NCI-H2196 treated with DMSO at 0.1 percent for 48 hours (cell line): ENCODE measurements around the gene SENP7.
"Not testable (repeated sequence)": the region's sequence is repeated elsewhere in the genome, so short reads cannot be mapped to it uniquely, and the experiment has no call there.

Experiments used
- DNase-seq: peaks from one replicate; lab custom pipeline; 2025; ENCODE audit not compliant: unreplicated experiment; lab: John Stamatoyannopoulos, UW

The SENP7 gene

DNA sequence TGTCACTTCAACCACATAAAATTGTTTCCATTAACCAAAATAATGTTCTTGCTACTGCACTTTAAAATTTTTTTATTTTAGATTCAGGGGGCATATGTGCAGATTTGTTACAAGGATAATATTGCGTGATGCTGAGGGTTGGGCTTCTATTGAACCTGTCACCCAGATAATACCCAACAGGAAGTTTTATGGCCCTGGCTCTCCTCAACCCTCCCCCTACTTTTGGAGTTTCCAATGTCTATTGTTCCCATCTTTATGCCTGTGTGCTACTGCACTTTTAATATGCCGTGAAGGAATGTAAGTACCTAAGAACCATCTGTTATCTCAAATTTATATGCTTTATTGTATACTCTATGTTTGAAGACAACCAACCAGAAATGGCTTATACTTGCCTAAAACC lies 150.6 kb downstream of the SENP7 start:
- DNase-seq, result no peak

DNA sequence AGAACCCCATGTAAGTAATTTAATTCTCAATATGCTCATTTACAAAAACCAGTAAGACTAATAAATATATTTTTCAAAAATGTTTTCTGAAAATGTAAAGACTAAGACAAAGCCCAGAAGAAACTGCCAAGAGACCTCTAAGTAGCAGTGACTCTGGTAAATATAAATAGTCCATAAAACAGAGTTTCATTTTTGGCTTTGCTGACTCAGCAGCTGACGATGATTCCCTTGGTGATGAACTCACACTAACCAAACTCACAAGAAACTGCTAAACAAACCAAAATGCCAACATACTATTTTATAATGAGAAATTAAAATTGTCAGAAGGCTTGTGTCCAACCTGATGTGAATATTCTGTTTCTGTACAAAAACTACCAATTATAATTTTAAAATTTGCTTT lies 161.2 kb downstream of the SENP7 start:
- no peak for DNase-seq

DNA sequence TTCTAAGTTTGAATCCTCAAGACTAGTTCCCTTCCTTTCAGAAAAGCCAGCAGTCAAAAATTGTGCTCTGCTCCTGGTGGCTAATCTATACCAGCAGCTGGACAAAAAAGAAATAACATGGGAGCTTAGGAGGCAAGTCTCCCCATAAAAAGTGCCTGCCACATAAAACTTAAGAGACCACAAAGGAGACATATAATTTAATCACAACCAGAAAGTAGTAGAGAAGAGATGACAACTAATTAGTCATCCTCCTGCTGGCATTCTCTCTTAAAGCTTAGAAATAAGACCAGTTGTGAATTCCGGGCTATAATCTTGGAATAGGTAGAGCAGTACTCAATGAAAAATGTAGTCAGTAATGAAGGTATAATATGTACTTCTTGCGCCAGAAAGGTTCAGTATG lies 172.4 kb downstream of the SENP7 start:
- no peak for DNase-seq

DNA sequence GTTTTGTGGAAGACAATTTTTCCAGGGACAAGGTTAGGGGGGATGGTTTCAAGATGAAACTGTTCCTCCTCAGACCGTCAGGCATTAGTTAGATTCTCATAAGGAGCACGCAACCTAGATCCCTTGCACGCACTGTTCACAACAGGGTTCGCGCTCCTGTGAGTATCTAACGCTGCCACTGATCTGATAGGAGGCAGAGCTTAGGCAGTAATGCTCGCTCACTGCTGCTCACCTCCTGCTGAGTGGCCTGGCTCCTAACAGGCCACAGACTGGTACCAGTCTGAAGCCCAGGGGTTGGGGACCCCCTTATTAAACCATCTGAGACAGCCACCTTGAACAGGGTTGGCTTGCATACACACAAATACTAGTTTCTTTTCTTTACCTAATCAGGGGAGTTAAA lies 179.1 kb downstream of the SENP7 start:
- no peak for DNase-seq

DNA sequence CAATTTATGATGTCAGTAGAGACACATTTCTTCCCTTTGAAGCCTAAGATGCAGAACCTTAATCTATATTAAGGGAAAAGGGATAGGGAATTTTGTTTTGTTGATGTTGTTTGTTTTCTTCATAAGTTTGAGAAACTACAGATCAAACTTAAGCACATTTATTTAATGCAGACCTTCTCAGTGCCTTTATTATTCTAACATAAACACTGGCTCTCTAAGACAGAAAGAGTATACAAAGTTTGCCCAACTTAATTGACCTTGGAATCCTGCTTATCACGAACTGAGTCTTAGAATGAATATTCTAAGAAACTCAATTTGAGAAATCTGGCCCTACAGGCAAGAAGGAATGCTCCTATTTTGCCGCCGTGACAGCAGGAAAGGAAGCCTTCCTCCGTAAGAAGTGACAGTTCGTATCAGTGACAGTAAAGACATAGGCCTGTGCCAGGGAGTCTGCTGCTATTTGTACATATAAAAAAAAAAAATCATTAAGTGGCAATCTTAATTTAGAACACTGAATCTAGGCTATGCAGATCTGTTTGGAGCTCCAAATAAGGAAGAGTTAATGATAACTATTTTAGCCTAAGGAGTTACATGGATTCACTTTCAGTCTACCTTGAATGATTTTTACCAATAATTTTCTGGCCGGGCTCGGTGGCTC lies 183.9 kb downstream of the SENP7 start:
- no peak for DNase-seq

DNA sequence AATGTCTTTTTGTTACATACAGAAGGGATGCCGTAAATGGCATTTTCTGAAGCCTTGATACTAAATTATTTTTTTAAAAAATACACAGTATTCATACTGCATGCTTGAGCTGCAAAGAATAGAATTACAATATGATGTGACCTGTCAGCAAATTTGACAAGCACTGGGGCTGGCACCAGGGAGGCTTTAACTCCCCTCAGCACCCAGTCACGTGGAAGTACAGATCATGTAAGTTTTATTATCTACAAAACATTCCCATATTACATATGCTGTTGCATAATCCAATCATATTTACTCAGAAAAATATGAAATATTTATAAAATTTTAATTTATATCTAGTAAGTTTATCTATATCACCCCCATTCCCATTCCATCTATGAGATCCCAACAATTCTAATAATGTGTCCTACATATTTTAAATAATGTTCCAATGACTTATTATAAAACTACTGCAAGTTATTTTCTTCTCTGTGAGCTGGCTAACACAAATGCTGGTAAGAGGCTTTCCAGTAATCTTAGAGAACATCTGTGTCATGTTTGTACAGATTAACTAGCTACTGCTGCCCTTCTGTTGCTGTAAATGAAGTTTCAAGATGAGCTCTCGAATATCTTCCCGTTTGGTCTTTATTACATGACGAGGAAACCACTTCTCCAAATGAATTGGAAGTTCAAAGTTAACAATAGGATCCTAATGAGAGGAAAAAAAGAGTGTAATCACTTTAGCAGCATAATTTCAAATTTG lies 187.4 kb downstream of the SENP7 start:
- DNase-seq, result no peak

DNA sequence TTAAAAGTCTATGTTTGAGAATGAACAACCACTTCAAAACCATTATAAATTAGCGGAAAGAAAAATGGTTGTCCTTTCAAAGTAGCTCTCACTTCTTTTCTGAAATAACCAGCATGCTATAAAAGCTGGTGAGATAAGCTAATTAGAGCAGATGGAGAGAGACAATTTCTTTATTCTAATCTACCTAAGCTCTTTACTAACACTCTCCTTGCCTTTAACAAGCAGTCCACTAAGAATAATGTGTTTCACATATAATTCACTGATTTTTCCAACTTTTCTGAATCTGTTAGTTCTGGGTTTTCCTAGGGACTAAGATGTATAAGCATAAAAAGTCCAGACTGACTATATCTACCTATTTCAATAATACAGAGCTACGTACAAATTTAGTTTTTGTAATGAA lies 192.5 kb downstream of the SENP7 start, which contains the start of gene IMPG2:
Gene IMPG2, minus strand, starts transcription at position 101 of the 400 bp plus-strand sequence. CDS start 203 bp downstream, outside the sequence.
- no peak for DNase-seq

DNA sequence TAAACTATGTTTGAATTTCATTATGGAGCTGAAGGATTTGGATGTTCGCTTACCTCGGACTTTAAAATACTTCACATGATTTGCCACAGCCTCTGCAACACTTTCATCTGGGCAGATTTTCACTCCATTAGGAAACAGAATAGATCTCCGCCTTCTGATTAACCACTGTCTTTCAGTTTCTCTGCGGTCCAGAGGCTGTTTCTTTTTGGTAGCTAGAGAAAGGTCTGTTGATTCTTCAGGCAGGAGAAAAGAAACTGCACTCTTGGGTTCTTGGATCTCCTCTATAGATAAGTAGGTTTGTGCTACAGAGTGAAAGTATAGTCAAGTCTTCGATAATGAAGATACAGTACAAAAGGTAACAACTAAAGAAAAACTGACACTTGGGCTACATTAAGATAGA lies 193.5 kb downstream of the SENP7 start:
- DNase-seq, result no peak

DNA sequence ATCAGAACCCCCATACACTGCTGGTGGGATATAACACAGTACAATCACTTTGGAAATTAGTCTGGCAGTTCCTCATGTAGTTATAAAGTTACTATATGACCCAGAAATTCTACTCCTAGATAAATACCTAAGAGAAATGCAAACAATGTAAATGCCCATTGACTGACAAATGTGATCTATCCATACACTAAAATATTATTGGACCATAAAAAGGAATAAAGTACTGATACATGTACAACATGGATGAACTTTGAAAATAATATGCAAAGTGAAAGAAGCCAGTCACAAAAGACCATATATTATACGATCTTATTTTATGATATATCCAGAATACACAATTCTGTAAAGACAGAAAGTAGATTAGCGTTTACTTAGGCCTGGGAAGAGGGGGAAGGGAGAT lies 200.5 kb downstream of the SENP7 start:
- no peak for DNase-seq

DNA sequence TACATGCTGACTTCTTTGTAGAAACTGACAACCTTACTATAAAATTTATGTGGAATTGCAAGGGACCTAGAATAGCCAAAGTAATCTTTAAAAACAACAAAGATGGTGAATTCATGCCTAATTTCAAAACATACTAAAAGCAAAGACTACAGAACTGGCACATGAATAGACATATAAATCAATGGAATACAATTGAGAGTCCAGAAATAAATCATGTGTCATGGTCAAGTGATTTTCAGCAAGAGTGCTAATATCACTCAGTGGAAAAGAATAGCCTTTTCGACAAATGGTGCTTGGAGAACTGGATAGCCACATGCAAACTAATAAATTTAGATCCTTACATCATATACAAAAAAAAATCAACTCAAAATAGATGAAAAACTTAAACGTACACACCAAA lies 201.3 kb downstream of the SENP7 start:
- no peak for DNase-seq

DNA sequence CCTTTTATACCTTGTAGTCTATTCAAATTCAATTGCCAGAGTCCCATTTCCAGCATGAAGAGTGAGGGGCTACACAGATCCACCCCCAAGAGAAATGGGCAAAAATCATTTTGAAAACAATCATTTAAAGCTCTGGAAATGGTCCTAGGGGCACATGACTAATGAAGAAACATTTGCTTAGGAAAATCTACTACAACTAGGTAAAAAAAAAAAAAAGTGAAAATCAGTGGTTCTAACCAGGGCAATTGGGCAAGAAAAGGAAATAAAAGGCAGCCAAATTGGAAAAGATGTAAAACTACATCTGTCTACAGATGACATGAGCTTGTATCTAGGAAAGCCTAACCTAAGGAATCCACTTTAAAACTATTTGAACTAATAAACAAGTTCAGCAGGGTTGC lies 202.0 kb downstream of the SENP7 start:
- no peak for DNase-seq

DNA sequence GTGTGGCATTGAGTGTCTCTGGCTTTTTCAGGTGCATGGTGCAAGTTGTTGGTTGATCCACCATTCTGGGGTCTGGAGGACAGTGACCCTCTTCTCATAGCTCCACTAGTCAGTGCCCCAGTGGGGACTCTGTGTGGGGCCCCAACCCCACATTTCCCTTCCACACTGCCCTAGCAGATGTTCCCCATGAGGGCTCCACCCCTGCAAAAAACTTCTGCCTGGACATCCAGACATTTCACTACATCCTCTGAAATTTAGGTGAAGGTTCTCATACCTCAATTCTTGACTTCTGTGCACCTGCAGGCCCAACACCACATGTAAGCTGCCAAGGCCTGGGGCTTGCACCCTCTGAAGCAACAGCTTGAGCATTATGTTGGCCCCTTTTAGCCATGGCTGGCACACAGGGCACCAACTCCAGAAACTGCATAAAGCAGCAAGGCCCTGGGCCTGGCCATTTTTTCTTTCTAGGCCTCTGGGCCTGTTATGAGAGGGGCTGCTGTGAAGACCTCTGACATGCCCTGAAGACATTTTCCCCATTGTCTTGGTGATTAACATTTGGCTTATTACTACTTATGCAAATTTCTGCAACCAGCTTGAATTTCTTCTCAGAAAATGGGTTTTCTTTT lies 204.8 kb downstream of the SENP7 start:
- DNase-seq, result not testable (repeated sequence)

DNA sequence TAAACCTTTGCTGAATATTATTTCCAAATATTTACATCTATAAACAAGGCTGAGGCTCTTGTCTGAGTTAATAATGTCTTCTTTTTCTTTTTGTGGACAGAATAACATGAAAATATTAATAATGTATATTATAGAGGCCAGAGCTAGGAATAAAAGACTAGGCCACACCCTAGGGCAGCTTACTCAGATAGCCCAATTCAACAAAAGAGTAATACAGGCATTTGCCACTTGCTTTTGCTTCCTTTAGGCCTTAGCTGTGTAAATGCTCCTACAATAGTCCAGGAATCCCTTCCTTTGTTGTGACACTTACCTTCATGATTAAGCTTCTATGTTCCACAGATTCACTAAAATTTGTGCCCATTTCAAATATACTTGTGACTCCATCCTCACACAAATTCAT lies 209.2 kb downstream of the SENP7 start:
- DNase-seq, result no peak

DNA sequence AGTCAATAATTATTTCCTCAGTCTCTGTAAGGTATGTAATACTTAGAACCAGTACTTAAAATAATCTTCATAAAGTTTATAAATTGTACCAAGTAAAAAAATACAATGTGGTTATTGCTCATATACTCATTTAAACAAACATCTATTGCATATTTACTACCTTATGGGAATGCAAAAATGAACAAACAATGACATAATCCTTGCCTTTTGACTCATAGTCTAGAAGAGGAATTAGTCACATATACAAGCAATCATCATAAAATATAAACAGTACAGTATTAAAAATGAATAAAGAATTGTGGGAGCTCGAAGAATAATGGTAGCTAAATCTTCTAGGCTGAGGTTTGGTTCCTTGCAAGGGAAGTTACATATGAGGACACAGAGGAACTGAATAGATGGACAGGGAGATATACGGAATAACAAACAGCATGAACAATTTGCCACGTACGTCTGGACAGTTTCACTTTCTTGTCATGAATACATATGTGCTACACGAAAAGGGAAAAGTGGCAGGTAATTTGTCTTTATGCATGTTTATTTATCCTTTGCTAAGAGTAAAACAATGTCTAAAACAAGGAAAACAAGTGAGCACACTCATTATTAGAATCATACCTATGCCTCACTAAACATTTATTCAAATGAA lies 209.8 kb downstream of the SENP7 start:
- no peak for DNase-seq

DNA sequence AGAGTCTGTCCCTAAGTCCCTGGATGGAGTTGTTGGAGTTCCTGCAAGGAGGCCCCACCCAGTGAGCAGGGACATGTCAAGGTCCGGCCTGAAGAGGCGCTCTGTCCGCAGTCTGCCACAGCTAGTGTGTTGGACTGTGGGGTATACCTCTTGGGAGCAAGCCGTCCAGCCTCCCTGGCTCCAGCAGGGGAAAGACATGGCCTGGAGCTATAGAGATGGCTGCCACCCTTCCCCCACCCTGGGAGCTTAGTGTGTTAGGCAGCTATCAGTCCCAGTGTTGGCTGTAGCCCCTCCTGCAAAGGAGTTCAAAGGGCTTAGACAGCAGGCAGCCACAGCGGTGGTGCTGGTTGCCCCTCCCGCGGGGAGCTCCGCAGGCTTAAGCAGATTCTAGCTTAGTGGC lies 212.9 kb downstream of the SENP7 start:
- DNase-seq, result no peak

DNA sequence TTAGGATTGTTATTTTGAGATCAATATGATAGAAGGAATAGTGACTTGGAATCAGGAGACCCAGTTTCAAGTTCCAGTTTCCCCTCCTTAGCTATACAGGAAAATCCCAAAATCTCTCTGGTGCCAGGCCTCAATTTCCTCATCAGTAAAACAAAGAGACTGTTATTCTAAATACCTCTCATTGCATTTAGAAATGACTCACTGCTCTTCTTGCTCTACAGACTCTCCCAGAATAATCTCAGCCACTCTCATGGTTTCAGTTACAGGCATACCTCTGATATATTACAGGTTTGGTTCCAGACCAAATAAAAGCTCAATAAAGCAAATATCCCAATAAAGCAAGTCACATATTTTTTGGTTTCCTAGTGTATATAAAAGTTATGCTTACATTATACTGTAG lies 221.0 kb downstream of the SENP7 start:
- DNase-seq, result no peak

DNA sequence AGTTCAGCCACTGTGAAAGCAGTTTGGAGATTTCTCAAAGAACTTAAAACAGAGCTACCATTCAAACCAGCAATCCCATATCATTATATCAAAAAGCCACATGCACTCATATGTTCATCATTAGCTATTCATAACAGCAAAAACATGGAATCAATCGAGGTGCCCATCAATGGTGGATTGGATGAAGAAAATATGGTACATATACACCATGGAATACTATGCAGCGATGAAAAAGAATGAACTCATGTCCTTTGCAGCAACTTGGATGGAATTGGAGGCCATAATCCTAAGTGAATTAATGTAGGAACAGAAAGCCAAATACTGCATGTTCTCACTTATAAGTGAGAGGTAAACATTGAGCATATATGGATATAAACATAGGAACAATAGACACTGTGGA lies 224.7 kb downstream of the SENP7 start:
- no peak for DNase-seq

DNA sequence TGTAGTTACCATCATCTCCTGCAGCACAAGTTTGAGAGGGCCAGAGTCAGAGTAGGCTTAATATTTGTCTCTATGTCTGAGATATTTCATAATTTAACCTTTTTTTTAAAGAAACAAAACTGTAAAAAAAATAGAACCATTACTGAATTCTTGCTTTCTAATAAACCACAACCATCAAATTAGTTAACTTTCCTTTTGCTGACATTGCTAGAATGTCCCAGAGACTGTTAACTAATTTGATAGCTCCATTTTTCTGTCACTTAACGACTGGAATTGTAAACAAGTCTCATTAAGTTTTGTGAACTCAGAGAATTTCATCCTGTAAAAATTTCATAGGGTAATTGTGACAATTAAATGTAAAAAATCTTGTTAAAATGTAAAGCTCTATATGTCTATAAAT lies 228.3 kb downstream of the SENP7 start:
- no peak for DNase-seq

DNA sequence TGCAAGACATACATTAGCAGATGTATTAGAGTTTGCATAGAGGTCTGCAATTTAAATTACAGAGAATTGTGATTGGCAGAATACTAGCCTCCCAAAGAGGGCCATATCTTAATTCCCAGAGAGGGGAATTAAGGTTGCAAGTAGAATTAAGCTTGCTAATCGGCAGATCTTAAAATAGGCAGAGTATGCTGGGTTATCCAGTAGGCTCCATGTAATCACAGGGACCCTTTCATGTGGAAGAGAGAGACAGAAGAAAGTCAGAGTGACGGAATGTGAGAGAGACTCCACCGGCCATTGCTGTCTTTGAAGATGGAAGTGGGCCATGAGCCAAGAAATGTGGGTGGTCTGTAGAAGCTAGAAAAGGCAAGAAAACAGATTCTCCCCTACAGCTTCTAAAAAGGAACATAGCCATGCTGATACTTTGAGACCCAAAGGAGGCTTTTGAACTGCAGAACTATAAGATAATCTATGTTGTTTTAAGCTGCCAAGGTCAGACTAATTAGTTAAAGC lies 231.4 kb downstream of the SENP7 start:
- DNase-seq, result no peak

DNA sequence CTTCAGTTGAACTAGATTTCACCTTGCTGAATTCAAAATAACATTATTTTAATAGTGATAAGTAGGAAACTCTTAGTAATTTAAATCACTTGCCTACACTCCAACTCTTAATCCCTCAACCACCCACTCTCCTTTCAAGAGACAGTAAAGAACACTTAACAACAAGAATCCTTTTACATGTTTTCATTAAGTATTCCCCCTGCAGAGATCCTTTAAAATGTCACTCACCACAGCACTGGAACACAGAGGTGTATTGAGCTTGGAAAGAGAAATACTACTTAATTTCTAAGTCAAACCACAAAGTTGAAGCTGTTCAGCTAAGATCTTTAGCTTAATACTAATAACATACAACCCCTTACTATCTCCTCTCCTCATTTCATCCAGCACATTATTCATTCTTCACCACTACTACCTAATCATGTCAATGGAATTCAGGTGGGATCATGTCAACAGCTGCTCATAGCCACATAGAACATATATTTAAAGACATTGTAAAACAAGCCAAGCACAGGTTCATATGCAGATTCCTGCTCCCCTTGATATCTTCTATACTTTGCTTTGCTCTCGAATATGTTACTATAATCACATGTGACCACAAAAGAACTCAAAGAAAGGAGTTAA lies 233.1 kb downstream of the SENP7 start:
- DNase-seq, result no peak

DNA sequence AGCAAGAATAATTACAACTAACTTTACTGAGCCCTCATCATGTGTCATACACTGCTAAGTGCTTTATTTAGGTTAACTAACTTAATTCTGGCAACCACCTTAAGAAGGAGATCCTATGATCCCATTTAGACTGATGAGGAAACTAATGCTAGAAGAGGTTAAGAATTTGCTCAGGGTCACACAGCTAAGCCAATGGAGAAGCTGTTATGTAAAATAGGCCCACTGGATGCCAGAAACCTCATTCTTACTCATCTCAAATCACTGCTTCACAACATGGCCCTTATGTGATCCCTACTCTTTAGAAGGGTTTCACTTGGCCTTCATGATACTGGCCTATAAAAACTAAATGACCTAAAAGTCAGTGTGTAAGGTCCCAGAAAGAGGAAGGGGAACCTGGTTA lies 233.8 kb downstream of the SENP7 start:
- DNase-seq, result no peak
